Ramos (cell line): ENCODE results near the gene RHBDL1.
"Not testable (repeated sequence)": the region's sequence is repeated elsewhere in the genome, so short reads cannot be mapped to it uniquely, and the experiment has no call there.

Source experiments
- in situ Hi-C: fragments of 300-500 bp; cut with MboI; formaldehyde crosslinking; loops from one replicate; pipeline ENCODE4 v1.14.3; 2022; ENCODE audit warnings: low sequenced_read_pairs; ENCODE audit not compliant: unreplicated experiment

Gene RHBDL1

DNA sequence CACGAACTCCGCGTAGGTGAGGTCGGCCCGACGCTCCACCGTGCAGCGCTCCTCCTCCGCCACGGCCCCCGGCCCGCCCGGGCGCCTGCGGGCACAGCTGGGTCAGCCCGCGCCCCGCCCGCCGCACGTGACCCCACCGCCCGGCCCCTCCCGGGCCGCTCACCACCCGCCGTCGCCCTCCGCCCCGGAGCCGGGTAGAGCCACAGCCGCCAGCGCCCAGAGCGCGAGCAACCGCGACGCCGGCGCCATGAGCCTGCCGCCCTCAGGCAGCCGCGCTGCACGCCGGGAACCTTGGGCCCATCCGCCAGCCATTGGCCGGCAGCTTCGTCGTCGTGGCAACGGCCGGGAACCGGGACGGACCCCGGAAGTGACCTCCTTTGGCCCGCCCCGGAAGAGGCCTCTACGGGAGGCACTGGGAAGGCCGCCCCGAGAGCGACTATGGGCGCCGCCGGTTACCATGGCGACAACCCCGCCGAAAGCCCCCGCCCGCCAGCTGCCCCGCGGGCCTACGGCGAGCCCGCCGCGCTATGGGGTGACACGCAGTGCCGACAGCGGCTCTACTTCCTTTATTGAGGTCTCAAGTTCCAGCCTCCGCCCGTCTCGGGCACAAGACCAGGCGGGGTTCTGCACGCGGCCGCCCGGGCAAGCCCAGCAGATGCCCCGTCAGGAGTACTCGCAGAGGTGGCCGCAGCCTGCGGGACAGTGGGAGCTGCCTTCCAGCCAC, 8.8 kb downstream of the RHBDL1 start, which contains the start of gene JMJD8:
JMJD8 (minus strand) TSS at position 264 of the 724 bp plus-strand sequence; CDS start at position 249, 15 bp downstream.
- in situ Hi-C loops, result no loop called here

DNA sequence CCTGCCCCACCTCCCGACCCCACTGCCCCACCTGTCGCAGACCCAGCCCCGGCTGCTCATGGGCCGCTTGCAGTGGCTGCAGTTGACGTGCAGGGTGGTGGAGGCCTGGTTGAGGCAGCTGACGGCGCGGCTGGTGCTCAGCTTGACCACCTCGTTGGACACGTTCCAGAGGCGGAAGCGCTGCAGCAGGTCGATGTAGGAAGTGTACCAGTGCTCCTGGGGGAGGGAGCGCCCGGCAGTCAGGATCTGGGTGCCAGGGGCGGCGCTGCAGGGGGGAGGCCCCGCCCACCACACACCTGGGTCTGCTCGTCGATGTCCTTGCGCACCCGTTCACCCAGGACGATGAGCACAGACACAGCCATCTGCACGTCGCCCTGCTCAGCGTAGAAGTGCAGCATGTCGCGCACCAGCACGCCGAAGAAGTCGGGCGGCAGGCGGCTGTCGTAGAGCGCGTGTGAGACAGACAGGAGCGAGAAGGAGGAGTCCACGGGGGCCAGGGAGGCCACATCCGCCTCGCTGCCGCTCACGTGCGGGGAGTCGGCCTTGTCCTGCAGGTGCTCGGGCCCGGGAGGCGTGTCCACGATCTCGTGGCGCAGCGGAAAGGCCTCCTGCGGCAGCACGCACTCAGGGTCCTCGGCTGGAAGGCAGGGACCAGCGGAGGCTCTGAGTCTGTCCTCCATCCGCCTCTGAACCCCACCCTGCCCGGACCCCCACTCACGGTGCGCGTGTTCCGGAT, 9.7 kb downstream of the RHBDL1 start:
- in situ Hi-C loops, result no loop called here

DNA sequence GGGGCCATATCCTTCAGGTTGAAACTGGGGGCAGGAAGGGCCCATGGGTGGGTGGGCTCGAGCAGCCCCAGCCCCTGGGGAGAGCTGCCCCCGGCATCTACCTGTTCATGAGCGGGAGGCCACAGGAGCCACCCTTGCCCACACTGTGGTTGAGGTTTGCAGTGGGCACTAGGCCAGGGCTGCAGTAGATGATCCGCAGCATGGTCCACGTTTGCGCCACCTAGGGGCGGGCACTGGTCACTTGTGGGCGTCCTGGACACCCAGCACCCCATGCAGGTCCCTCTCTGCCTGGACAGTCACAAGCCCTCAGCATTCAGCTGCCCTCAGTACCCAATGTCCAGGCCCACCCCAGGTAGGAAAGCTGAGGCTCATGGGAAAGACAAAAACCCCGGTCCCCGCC, 10.5 kb downstream of the RHBDL1 start:
- in situ Hi-C loops, result no loop called here

DNA sequence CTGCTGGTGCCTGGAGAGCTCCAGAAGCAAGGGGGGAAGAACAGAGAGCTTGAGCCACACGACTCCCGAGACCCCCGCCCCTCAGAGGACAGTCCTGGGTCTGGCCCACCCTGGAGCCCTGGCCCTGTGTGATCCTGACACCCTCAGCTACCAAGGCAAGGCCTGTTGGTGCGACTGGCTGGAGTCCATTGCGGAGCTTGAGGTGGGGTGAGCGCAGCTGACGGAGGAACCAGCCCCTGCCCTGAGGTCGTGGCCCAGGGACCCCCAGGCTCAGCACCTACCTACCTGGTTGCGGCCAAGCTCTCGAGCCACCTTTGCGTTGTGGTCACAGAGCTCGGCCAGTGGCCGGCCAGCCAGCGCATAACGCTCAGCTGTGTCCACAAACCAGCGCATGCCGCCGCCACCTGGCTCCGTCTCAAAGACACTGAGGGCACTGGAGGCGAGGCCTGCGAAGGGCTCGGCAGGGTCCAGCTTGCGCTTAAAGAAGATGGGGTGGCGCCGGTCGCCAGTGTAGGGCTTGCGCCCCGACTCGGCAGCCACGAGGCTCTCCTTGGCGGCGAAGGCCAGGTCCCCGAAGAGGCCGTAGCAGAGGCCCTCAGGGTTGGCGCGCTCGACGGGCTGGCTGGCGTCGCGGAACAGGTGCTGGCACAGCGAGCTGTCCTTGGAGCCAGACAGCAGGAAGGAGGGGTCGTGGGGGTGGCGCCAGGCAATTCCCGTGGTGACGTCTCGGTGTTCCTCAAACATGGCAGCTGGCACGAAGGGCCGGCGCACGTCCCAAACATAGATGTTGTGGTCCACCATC, 11.2 kb downstream of the RHBDL1 start:
- in situ Hi-C loops, result no loop called here

DNA sequence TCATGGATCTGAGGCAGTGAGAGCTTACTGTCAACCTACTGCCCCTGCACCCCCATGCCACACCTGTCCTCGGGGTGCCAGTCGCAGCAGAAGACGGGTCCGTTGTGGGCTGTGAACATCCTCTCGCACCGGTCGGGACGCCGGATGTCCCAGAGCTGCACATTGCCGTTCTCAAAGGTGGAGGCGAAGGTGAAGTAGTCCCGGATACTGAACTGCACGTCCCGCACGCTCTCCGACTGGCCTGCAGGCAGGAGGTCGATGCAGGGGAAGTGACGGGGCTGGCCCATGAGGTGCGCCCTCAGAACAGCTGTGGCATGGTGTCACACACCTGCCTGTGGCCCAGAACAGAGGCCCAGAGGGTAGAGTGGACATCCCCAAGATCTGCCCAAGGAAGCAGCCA, 12.0 kb downstream of the RHBDL1 start:
- in situ Hi-C loops, result no loop called here

DNA sequence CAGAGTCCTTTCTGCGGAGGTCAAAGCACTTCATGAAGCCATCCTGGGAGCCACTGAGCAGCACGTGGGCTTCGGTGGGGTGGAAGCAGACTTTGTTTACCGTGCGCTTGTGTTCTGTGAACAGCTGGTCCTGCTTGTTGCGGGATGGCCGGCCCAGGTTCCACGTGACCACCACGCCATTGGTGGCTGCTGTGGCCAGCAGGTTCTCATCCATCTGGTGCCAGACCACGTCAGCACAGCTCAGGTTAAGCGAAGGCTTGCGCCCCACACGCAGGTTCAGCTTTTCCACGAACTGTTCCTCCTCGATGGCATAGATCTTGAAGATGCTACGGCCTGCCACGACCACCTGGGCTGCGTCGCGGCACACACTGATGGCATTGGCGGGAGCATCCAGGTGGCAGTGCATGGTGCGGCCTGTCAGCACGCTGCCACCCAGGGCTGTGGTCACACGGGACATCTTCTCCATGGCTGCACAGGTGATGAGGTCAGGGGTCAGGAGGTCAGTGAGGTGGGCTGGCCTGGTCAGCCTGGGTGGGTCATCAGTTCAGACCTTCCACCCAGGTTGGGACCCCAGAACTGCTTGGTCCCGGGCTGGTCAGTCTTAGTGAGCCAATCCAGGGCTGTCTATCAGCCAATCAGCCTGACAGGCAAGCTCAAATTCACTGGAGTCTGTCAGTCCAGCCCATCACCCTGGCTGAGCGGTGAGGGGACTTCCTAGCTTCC, 13.9 kb downstream of the RHBDL1 start:
- in situ Hi-C loops, result no loop called here

DNA sequence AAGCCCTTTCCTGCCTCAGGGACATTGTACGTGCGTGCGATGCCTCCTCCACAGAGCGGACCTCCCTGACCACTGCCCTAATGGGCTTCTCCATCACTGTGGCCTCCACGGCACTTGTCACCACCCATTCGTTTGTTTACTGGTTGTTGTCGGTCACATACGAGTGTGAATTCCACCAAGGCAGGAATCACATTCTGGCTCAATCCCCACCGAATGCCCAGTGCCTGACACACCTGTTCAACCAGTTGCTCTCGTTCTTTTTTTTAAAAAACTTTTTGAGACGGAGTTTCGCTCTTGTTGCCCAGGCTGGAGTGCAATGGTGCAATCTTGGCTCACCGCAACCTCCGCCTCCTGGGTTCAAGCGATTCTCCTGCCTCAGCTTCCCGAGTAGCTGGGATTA, 15.8 kb downstream of the RHBDL1 start:
- in situ Hi-C loops, result not testable (repeated sequence)

DNA sequence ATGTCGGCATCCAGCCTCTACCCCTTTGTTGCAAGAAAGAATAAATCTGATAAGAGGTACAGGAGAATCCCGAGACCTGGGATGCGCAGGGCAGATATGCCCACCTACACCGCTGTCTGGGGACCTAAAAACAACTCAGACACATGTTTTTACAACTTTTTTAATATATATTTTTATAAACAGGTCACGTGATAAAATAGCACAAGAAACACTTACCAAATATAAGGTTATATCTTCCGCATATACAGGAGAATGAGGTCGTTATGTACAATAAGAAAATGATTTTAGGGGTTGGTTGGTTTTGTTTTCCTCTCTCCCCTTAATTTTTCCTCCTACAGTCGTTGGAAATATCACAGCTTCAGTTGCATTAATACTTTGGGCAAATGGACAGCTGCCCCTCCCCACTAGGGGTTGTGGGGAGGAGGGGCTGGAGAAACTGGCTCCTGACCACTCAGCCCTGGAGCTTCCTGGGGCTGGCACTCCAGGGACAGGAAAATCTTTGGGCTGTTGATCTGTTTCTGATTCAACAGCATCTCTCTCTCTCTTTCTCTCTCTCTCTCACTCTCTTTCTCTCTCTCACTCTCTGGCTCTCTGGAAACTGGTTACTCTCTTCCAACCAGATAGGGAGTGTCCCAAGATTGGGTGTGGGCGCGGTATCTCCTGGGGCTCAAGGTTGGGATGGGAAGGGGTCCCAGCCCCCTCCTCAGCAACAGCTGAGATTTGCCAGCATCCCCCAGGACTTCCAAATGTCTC, 17.1 kb downstream of the RHBDL1 start:
- in situ Hi-C loops, result no loop called here

DNA sequence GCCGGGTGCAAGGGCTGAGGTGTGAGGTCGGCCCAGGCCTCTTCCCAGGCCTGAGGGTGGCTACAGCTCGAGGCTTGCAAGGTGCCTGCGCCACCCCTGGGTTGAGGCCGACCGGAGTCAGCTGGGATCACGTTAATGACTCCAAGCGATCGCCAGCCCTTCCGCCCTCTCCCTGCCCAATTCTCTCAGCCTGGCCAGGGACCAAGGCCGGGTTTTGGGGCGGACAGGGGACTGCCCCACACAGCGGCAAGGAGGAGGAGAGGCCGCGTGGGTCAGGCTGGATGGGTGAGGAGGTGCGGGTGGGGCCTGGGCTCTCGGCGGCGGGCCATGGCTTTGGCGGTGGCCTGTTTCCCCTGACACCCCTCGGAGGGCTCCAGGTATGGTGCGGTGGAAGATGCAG, 17.9 kb downstream of the RHBDL1 start:
- in situ Hi-C loops, result no loop called here

DNA sequence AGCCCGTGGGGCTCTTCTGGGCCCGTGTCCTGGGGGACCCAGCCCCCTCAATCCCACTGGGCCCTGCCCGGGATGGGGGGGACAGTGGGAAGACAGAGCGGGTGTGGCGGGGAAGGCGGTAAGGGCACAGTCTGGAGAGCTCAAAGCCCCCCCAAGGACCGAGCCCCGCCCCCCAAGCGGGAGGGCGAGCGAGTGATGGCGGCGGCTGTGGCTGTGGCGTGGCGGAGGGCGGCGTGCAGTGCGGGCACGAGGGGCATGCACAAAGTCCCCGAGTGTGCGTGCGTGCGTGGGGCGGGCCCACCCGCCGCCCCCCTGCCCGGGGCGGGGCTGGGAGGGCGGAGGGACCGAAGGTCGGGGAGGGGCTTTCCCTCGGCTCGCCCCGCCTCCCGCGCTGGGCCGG, 18.3 kb downstream of the RHBDL1 start:
- in situ Hi-C loops, result no loop called here

DNA sequence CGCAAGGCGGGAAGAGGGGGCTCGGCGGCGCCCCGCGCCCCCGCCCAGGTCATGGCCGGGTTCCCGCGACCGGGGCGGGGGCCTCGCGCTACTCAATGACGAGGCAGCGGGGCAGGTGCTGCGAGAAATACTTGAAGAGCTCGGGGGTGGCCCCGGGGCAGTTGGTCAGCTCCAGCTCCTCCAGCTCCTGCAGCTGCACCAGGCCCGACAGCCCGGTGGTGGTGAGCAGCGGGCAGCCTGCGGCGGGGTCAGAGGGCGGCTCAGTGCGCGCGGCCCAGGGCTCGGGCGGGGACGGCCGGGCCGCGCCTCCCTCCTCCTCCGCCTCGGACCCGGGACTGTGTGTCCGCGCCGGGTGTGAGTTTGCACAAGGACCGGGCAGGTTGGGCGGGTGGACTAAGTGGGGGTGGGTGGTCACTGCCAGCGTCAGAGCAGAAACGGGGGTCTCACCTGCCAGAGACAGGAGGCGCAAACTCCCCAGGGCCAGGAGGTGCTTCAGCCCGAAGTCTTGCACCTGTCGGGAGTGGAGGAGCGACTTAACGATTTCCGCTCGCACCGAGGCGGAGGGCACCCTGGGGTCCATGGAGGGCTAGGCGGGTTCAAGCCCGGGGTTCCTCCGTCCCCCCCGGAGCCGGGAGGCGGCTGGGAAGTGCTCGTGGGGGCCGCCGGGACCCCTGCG, 18.9 kb downstream of the RHBDL1 start:
- in situ Hi-C loops, result no loop called here

DNA sequence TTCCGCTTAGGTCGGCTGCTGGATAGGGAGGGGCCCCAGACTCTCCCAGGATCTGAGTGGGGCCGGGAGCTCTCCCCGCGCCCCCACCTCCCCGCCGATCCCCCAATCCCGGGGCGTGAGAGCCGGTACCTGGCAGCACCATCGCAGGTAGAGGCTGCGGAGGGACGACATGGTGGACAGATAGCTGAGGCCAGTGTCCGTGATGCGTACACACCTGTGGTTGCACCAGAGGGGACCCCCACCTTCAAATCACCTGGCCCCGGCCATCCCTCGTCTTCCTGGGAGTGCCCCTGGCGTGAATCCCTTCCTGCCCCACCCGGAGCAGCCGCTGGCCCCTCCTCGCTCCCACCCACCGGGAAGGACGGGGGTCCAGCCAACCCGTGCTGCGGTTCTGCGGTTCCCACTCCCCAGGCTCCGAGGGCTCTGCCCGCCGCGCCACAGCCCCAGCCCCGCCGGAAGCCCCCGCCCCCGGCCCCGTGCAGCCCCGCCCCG, 19.4 kb downstream of the RHBDL1 start:
- in situ Hi-C loops, result no loop called here

DNA sequence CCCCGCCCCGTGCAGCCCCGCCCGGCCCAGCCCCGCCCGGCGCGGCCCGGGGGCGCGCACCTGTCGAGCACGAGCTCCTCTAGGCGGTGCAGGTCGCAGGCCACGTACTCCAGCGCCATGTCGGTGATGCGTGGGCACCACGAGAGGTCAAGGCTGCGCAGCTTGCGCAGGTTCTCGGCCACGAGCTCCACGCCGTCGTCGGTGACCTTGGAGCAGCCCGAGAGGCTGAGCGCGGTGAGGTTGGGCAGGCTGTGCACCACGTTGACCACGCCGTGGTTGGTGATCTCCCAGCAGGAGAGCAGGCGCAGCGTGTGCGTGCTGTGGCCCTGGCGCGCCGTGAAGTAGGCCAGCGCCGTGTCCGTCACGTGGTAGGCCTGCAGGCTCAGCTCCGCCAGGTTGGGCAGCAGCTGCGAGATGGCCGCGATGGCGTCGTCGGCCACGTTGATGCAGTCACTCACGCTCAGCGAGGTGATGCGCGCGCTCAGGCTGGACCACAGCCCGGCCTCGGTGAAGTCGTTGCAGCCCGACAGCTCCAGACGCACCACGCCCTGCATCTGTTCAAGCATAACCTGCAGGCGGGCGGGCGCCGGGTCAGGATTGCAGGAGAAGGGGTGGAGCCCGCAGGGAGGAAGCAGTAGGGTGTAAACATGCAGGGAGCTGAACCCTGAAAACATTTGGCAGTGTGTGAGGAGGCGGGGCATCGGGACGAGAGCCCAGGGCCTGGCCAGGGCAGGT, 20.1 kb downstream of the RHBDL1 start:
- in situ Hi-C loops, result no loop called here

DNA sequence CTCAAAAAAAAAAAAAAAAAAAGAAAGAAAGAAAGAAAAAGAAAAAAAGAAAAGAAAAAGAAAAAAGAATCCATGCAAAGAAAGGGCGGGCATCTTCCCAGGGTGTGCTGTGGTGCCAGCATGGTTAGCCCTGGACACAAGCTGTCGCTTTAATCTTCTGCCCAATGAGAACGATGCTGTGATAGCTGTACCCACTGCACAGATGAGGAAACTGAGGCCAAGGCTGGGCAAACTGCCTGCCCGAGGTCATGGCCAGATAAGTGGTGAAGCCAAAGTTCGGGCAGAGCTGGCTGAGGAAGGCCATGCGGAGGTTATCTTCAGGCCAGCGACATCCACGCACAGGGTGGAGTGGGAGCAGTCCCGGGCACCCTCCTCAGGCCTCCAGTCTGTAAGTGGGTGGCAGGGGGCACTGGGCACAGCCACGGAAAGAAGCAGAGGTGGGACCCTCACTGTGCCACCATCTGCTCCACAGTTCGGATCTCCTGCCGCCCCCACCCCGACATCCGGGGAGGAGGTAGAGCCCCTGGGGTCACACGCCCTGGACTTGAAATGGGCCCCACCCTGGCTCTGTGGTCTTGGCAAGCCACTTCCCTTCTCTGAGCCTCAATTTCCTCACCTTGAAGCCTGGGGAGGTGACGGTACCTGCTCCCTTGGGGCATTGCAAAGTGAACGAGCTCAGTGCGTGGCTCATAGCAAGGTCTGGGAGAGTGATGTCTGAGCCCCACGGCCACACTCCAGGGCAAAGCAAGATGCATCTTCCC, 23.6 kb downstream of the RHBDL1 start:
- in situ Hi-C loops, result no loop called here

DNA sequence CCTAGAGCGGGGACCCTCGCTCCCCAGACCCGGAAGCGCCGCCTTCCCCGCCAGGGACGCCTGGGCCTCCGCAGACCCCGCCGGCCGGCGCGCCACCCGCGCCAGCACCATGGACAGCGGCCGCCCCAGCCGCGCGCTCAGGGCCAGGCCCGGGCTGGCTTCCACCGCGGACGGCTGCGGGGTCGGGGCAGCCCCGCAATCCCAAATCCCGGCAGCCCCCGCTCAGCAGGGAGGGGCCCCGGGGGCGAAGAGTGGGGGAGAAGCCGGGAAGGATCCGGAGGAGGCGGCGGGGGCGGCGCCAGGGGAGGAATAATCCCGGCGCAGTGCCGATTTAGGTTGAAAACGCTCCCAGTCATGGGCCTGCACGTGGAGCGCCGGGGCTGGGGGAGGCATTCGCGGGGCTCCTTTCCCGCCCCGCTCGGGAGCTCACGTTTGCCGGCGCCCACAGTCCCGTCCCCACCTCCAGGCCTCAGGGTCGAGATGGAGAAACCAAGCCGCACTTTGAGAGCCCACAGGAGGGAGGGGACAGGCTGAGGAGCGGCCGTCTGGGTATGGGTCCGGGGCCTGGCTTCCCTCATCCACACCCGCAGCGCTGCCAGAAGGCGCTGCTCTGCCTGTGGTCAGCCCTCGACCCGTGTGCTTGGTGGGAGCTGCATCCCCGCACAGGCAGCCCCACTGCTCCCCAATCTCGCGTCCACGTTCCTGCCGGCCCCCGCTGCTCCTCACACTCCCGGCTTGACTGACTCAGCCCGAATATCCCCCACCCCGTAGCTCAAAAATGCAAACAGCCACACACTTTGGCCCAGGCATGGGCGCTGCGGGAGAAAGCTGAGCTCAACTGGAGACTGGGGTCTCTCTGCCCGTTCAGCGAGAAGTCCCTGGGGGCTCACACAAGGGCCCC, 25.5 kb downstream of the RHBDL1 start:
- in situ Hi-C loops, result loop anchor here (25.0 kb wide), 1 partner anchor 361 kb away; the partner anchor contains the start of gene SSTR5

DNA sequence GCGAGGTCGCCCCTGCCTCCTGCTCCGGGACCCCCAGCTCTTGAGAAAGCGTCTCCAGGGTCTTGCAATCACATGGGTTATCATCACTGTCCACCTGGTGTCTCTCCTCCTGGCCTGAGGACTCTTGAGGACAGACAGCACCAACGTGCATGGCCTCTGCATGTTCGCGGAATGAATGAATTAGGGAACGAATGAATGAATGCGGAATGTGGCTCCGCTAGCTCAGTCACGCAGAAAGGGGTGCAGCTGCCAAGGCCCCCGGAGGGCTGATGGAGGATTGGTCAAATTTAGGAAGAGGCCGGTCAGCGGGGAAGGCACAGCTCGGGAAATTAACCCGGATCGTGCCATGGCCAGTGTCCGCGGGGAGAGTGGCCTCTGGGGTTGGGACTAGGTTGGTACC, 26.9 kb downstream of the RHBDL1 start:
- in situ Hi-C loops, result loop anchor here (25.0 kb wide), 1 partner anchor 360 kb away; the partner anchor contains the start of gene SSTR5
